HG03520 (cell line): ENCODE results near the gene PPP1R12B.
"Not testable (repeated sequence)": the region's sequence is repeated elsewhere in the genome, so short reads cannot be mapped to it uniquely, and the experiment has no call there.

Source experiments
- ATAC-seq: cut with Tn5 transposase; IDR thresholded peaks from one replicate; pipeline ENCODE4 v1.9.1; 2021; ENCODE audit warnings: mild to moderate bottlenecking, moderate library complexity; ENCODE audit not compliant: unreplicated experiment

PPP1R12B gene

DNA sequence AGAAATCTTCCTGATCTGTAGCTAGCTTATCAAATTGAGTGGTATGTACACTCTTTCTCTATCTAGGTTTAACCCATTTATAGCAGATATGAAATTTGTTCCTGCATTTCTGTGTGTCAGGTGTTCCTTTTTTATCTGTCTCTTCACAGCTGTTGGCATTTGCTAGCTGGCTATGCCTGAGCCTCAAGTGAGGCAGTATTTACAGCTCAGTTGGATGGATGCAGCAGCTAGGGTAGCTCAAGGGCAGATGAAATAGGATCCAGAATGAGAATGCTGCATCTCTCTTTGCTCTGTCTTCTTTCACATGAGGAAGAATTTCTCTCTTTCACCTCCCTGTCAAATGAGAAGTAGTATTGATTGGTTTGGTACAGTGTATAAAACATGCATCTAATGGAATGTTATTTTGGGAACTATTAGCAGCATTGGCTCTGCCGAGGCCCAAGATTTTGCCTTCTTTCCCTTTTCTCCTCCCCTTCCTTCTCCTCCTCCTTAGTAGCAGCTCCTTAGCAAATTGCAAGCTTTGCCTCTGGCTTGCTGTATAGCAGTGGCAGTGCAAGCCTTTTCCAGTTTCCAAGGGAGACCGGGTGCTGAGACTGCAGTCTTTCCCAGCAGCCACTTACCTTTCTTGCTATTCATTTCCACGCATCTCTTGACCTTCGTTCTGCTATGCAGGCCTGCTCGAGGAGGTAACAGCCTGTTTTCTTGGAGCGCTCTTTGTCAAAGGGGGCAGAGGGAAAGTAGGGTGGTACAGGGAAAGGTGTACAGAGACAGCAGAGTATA is 125.0 kb downstream of the PPP1R12B start:
- not testable (repeated sequence) for ATAC-seq

DNA sequence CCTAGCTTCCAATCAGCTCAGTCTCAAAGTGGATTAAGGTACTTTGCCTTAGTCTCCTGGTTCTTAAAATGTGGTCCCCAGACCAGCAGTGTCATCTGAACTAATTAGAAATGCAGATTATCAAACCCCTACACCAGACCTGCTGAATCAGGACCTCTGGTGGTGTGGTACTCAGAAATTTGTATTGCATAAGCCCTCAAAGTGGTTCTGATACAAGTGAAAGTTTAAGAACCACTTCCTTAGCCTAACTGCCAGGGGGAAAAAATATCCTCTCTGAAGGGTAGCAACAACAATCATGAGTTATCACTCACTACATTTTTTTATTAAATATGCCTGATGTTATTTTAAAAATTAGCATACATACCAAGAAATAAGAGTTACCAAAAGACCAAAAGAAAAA is 131.2 kb downstream of the PPP1R12B start:
- not testable (repeated sequence) for ATAC-seq

DNA sequence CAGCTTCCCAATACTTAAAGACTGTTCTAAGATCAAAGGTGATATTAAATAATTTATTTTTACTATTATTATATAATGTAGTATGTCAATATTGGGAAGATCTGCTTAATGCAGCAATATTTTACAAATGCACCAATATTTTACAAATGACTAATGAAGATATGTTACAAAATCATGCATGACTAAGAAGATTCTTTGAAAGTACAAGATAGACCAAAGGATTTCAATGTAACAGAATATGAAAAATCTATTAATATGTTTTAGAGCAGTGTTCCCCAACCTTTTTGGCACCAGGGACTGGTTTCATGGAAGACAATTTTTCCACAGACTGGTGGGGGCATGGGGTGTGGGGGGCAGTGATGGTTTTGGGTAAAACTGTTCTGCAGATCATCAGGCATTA is 132.1 kb downstream of the PPP1R12B start:
- ATAC-seq, result not testable (repeated sequence)

DNA sequence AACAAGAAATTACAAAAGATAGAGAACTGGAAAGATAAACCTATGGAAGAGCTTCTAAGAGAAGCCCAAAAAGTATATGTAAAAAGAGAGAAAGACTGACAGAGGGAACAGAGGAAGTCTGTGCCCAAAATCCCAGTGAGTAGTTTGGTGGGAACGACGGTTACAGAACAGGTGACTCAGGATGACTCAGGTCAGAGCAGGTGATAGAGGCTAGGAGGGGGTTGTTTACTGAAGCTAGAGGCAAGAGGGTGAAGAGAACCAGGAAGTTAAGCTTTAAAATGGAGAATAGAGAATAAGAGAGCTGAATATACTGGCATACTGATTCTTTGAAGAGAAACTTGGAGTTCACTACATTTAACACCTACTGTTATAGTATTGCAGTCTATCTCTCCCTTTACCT is 134.9 kb downstream of the PPP1R12B start:
- ATAC-seq, result not testable (repeated sequence)

DNA sequence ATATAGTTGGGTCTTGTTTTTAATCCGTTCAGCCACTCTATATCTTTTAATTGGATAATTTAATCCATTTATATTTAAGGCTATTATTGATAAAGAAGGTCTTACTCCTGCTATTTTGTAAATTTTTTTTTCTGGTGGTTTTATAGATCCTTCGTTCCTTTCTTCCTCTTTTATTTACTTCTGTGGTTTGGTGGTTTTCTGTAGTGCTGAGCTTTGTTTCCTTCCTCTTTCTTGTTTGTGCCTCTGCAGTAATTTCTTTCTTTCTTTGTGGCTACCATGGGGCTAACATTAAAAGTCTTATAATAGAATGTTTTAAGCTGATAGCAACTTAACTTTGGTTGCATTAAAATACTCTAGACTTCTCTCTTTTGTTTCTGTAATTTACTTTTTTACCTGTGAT is 135.5 kb downstream of the PPP1R12B start:
- ATAC-seq, result not testable (repeated sequence)

DNA sequence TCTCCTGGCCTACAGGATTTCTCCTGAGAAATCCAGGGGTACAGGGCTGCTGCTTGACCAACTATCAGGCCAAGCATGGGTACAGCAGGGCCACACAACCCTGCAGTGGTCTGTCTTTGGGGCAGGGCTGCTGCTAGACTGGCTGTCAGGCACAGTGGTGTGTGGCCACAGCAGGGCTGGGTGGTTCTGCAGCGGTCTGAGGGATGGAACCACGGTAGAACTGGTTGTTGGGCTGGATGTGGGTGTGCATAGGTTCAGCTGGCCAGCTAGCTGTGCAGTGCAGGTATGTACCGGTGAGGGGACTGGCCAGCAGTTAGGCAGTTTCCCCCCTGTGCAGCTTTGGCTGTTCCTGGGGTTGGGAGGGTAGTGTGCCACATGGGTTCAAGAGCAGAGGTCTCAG is 136.3 kb downstream of the PPP1R12B start:
- ATAC-seq, result not testable (repeated sequence)

DNA sequence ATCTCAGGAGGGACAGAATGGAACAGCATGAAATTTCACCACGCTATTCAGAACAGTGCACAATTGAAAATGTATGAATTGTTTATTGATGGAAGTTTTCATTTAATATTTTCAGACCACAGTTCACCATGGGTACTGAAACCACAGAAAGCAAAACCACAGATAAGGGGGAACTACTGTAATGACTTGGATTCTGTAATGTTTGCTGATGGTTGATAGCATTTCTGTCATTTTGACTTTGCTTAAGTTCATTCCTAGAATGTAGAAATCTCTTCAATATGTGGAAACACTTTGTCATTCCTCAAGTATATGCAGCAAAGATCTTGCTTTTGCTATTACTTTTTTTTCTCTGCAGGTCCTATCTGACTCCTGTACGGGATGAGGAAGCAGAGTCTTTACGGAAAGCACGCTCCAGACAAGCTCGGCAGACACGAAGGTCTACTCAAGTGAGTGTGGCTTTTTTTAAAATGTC is 139.7 kb downstream of the PPP1R12B start:
- ATAC-seq, result not testable (repeated sequence)

DNA sequence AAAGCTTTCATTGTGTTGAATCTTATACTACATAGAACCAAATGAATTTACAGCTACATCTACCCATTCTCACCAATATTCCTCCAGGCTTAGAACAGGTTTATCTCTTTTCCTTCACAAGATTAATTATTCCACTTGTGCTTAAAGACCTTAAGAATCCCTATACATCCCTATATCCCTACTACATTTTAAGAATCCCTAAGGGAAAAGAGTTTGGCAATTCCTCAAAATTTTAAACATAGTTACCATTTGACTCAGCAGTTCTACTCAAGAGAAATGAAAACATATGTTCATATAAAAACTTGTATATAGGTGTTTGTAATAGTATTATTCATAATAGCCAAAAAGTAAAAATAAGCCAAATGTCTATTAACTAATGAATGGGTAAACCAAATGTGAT is 140.6 kb downstream of the PPP1R12B start:
- ATAC-seq, result not testable (repeated sequence)

DNA sequence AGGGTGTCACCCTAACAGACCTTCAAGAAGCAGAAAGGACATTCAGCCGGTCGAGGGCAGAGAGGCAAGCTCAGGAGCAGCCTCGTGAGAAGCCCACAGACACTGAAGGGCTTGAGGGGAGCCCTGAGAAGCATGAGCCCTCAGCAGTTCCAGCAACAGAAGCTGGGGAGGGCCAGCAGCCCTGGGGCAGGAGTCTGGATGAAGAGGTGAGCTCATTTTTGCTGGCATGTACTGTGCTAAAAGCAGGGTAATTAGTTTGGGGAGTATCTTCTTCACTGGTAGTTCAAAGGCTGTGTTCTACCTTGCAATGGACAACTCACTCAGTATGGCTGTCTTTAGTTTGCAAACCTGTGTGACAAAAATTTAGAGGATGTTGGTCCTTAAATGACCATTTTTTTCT is 144.6 kb downstream of the PPP1R12B start:
- ATAC-seq, result not testable (repeated sequence)

DNA sequence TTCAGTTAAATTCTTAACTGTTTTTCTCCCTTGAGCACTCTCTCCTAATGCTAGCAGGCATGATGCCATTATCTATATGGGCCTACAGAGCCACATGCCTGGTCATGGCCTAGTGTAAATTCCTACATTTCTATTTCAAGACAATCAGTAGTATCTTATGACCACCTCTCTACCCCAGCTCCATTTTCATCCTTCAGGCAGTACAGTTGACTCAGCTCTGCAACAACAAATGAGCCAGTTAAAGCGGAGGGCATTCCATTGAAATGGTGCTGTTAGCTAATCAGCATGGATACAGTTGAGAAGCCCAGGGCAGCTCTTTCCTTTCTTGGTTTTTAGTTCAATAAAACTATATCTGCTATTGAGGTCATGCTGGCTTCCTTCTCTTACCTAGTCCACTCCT is 150.0 kb downstream of the PPP1R12B start:
- no peak for ATAC-seq

DNA sequence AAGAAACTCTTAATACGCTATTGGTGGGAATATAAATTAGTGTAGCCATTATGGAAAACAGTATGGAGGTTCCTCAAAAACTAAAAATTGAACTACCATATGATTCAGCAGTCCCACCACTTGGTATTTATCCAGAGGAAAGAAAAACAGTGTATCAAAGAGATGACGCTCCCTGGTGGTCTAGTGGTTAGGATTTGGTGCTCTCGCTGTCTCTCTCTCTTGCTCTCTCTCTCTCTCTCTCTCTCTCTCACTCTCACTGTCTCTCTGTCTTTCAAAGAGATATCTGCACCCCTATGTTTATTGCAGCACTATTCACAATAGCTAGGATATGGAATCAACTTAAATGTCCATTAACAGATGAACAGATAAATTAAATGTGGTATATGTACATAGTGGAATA is 151.5 kb downstream of the PPP1R12B start:
- not testable (repeated sequence) for ATAC-seq

DNA sequence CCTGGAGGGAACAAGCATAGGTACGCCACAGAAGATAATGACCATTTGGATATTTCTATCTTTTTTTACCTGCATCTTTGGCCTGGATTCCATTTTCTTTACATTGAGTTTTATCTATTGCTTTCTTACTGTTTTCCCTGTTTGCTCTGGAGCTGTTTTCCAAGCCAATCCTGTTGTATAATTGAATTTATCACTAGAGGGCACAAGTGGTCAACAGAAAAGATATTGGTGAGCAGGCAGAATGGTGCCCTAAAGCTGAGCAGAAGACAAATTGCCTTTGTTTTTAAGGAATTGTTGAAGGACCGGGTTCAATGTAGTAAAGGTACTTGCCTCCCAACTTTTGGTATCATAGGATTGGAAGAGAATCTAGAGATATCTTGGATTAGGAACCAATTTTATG is 152.8 kb downstream of the PPP1R12B start:
- no peak for ATAC-seq

DNA sequence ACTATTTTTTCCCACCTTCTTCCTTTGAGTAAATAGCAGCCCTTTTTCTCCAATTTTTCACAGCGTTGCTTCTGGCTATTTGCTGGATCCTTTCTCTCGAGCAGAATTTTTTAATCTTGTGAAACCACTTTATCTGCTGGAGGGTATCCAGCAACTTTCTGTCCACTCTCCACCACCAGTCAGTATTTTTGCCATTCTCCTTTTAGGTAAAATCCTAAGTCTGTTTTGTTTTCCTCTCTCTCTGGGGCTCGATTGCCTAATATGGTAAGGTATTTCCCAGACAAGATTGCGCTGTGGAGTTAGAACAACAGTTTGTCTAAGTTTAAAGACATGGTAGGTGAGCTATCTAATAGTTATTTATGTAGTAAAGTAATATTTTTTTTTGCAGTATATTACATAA is 156.9 kb downstream of the PPP1R12B start:
- ATAC-seq, result no peak

DNA sequence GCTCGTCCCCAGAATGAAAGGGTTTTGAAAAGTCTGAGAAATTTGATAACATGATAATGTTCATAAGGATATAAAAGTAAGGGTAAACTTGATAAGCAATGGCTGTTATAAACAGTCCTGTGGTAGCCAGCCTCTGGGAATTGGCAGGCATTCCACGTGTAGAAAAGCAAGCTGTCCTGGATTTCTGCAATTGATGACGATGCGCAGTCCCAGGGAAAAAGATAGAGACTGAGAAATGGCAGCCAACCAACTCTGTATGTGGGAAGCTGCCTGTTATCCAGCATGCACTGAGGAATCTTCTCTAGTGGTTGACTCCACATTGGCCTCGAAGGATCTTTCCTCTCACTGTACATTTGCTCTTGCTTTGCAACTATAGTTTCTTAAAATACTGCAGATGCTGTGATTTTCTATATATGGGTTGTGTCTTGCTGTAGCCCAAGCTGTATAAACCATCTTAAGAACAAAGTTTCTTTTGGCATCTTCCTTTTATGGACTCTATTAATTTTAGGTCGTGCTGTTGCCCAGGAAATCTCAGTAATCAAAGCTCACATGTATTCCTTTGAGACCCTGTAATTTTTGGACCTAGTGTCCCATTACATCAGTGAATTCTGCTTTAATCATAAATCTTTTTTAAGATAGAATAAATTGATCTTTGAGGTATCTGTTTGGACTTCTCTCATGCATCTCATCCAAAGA is 157.5 kb downstream of the PPP1R12B start:
- not testable (repeated sequence) for ATAC-seq

DNA sequence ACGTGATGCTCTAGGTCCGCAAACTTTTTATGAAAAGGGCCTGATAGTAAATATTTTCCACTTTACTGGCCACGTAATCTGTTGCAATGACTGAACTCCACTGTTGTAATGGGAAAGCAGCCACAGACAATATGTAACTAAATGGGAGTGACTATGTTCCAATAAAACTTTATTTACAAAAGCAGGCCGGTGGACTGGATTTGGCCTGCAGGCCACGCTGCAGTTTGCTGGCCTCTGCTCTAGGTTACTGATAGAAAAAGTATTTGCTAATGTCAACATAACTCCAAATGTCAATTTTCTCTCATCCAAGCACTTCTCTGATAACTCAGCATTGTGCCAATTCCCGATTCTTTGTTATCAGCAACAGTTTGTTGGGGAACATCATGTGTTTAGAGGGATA is 160.4 kb downstream of the PPP1R12B start:
- not testable (repeated sequence) for ATAC-seq

DNA sequence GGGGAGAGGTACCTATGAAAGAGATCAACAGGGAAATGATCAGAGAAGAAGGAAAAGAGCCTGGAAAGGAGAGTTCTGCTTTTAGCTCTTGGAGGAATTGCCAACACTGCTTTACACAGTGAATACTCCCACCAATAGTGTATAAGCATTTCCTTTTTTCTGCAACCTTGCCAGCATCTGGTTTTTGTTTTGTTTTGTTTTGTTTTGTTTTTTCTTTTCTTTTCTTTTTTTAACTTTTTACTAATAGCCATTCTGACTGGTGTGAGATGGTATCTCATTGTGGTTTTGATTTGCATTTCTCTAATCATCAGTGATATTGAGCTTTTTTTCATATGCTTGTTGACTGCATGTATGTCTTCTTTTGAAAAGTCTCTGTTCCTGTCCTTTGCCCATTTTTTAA is 165.4 kb downstream of the PPP1R12B start:
- ATAC-seq, result not testable (repeated sequence)

DNA sequence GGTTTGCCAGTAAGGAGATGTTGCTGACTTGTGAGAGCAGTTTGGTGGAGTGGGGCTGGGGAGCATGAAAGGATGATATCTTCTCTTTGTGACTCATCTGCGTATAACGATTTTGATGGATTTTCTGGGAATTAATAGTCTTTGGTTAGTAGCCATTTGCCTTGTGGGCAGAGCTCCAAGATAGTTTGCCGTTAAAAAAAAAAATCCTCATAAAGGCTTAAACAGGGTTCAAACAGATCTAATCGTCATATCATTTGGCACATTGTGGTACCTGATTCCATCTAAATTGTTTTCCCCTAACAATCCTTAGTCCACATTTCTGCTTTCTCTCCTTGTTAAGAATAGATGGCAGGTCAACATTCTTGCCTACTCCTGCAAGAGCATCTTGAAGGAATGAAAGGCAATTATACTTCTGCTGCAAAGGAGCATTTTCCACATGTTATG is 168.0 kb downstream of the PPP1R12B start:
- ATAC-seq, result no peak

DNA sequence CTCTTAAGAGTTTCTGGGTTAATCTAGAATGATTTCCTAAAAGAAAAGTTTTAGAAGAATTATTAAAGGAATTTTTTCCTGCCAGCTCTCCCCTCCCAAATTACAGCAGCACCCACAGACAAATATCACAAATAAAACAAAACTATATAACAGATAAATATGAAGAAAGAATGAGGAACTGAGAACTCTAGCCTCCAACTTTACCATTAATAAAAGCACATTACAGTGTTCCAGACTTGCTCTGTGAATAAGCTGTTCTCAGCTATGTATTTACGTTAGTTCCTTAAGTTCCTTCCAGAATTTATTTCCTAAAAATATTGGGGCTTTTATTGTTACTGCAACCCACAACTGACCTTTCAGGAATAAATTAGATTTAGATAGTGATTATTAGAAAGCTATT is 168.6 kb downstream of the PPP1R12B start:
- not testable (repeated sequence) for ATAC-seq

DNA sequence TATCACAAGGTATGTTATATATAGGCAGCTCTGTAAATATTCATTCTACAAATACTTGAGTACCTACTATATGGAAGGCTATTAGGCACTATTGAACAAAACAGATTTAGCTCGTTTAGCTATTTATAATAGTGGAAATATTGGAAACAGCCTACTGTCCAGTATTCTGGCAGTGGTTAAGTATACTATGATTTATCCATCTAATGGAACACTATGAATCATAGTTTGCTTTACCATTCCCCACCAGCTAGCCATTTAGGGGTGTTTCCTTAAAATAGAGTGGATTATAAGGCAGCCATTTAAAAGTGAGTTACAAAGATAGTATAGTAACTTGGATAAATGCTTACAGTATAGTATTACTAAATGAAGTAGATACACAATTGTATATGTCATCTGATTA is 169.7 kb downstream of the PPP1R12B start:
- ATAC-seq, result not testable (repeated sequence)

DNA sequence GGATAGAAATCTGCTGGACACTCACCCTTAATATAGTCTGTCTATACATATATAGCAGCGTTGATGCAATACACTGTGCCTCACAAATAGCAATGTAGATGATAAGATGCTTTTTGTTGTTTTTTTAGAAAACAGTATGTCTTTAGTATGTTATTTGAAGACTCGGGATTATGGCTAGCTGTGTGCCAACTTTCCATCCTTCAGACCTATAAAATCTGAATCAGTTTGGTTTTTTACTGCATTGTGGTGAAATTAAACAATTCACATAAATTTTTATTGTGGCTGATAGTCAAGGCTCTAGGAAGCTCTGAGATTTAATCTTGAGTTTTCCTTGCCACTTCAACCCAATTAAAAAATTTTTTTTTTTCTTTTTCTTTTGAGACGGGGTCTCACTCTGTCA is 170.4 kb downstream of the PPP1R12B start:
- not testable (repeated sequence) for ATAC-seq

DNA sequence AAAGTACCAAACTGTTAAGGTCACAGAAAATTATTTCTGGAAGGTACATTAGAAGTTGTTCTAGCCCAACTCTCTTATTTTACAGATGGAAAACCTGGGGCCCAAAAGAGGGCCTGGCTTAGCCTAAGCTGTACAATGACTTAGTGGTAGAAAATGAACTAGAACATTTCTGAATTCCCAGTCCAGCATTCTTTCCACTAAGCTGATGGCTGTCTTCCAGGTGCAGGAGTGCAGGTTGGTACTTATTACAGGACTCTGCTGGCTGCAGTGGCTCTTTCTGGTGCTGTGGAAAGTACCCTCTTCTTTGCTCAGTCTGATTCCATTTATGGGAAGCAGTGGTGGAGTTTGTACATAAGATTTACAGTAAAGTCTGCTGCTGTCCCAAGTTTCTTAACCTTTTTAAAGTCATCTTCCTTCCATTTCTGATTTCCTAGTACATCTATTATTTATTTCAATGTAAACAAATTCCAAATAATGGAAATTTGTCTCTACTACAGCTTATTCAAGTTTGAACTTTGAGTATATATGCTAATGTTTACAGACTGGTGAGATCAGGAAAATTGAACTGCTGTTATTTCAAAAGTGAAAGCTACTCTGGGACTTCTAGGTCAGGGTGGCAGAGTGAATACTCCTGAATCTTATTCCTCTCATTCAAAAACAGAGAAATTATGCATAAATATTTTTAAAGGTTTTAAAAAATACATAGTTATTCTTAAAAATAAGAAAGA is 171.8 kb downstream of the PPP1R12B start:
- ATAC-seq, result not testable (repeated sequence)
